Spleen (tissue), 11 donors: Measurements from ENCODE around the gene PTPRCAP. TPM values are rescaled to one million over a fixed set of nuclear protein-coding genes. Genes with fewer than 3 reads are reported as not detected.

Source experiments
- DNase-seq: peaks from one replicate; pipeline ENCODE4 v3.0.0-alpha.2; 2020
- H3K27ac ChIP-seq, 8 donors: fragments of 200-600 bp; sonication (generic) in 7 of 8; 1 replicate in 4 of 8; 2 replicates in 4 of 8; pipeline versions ENCODE4 v1.5.0 to v1.8.0; 2016 to 2021; ENCODE audit warnings: inconsistent platforms in 4 of 8, mild to moderate bottlenecking in 4 of 8, moderate library complexity in 1 of 8
- H3K27me3 ChIP-seq, 7 donors: fragments of 200-600 bp; sonication (generic) in 6 of 7; replicated peaks in 1 of 7; 1 replicate in 4 of 7; 2 replicates in 3 of 7; pipeline versions ENCODE4 v1.5.0 to v1.8.0; 2016 to 2021; ENCODE audit warnings: inconsistent platforms in 3 of 7, mild to moderate bottlenecking in 1 of 7
- H3K36me3 ChIP-seq, 6 donors: fragments of 200-600 bp; sonication (generic) in 5 of 6; 1 replicate in 4 of 6; 2 replicates in 2 of 6; pipeline versions ENCODE4 v1.5.0 to v1.8.0; 2016 to 2021; ENCODE audit warnings: inconsistent platforms in 2 of 6
- H3K4me1 ChIP-seq, 6 donors: fragments of 200-600 bp; sonication (generic) in 5 of 6; 1 replicate in 3 of 6; 2 replicates in 3 of 6; pipeline versions ENCODE4 v1.5.0 to v1.8.0; 2016 to 2021; ENCODE audit warnings: inconsistent platforms in 3 of 6
- H3K4me3 ChIP-seq, 8 donors: fragments of 200-600 bp; sonication (generic) in 7 of 8; 1 replicate in 4 of 8; 2 replicates in 4 of 8; pipeline versions ENCODE4 v1.5.0 to v1.8.0; 2016 to 2021; ENCODE audit warnings: inconsistent platforms in 4 of 8, mild to moderate bottlenecking in 4 of 8, moderate library complexity in 2 of 8
- H3K9me3 ChIP-seq, 8 donors: fragments of 200-600 bp; sonication (generic) in 7 of 8; 1 replicate in 4 of 8; 2 replicates in 4 of 8; pipeline versions ENCODE4 v1.5.0 to v1.8.0; 2016 to 2021; ENCODE audit warnings: inconsistent platforms in 4 of 8
- CTCF ChIP-seq, 11 experiments: fragments of 200-600 bp in 7 of 11; fragments of 450-650 bp in 4 of 11; sonication (generic) in 4 of 11; IDR thresholded peaks in 8 of 11; conservative IDR thresholded peaks in 3 of 11; 1 replicate in 7 of 11; 2 replicates in 4 of 11; pipeline versions ENCODE4 v1.4.0 to v1.8.0; 2016 to 2021; ENCODE audit warnings: antibody characterized with exemption in 11 of 11, inconsistent platforms in 4 of 11, mild to moderate bottlenecking in 1 of 11
- POLR2A ChIP-seq, 3 donors: fragments of 450-650 bp; IDR thresholded peaks; one replicate each; pipeline ENCODE4 v1.5.1; 2017; ENCODE audit warnings: antibody characterized with exemption in 3 of 3, mild to moderate bottlenecking in 1 of 3
- POLR2AphosphoS5 ChIP-seq, 3 donors: sonication (generic); formaldehyde crosslinking; IDR thresholded peaks; one replicate each; pipeline ENCODE4 v1.5.1; 2017; ENCODE audit warnings: antibody characterized with exemption in 3 of 3
- WGBS, 5 donors: extraction: QIAGEN DNeasy Blood & Tissue Kit in 3 of 5; methylation state at CpG; one replicate each; pipeline versions ENCODE4 v1.1.5 to v1.1.7; 2013 to 2018; 5-methylcytosine and 5-hydroxymethylcytosine counted together
- intact Hi-C: fragments of 100-400 bp; cut with DNase I; formaldehyde crosslinking; loops from one replicate; pipeline ENCODE4 v1.15.0; 2023; ENCODE audit warnings: low total_unique reads
- polyA plus RNA-seq, 3 donors: library from polyadenylated mRNA; stranded (reverse); fragments of 200-250 nt; gene quantifications; one replicate each; pipeline ENCODE4 v1.2.1, GENCODE V29; 2013
- small RNA-seq, 4 donors: library from RNA; depleted of rRNA; stranded (forward); fragments of <200 nt; gene quantifications; one replicate each; pipeline ENCODE3, GENCODE V24; 2016
- total RNA-seq, 7 donors: library from RNA; depleted of rRNA in 3 of 7; stranded (reverse); fragments of >200 nt in 3 of 7; fragmentation: NEBNext Ultra II Directional in 4 of 7; extraction: Animal tissue kit (Norgen Biotek cat#: 25700) in 4 of 7; gene quantifications; one replicate each; pipeline versions ENCODE4 v1.1.0 to v1.2.1, GENCODE V29; 2016 to 2021
- donor health status: healthy with polysubstance abuse.
- donor health status: DM: no; HTN: no; CAD: no; lungs with moderate emphysema.
- donor health status: DM: no; HTN: no; CAD: no.
- donor health status: Bipolar disorder and iron deficiency.
- donor health status: healthy.
- donor health status: DM: no; HTN: no; CAD: no.
- donor health status: DM: yes; HTN: yes; CAD: no.

PTPRCAP gene
- total and polyA plus RNA-seq, 10 donors, result 119 to 557 (median 238) TPM

GRCh38 chr11:67387069-67387468 lies 50.4 kb downstream of the PTPRCAP start:
- Histone ChIP-seq H3K27me3 (no peaks in the 10 kb centered on the region), H3K4me3 (no peak overlapping the region), H3K9me3 (no peaks in the 10 kb centered on the region), H3K36me3 (no peaks in the 10 kb centered on the region), H3K4me1 (peaks cover 12 to 45% (median 25%) of the 10 kb centered on the region in 6 donors), H3K27ac (no peak overlapping the region)
- intact Hi-C loops, result loop anchor here (10.0 kb wide), 1 partner anchor 132 kb away; no protein-coding TSS in a partner anchor
- 20 to 46% (median 32%) methylated on average over 9 of the region's 9 CpGs for WGBS, 5 donors
- TF ChIP-seq CTCF (IDR thresholded peaks at IDR 0.05 in 8 of 11, conservative IDR thresholded peaks at IDR 0.05 in 3 of 11) (no peak), POLR2A (IDR thresholded peaks at IDR 0.05) (no peak), POLR2AphosphoS5 (IDR thresholded peaks at IDR 0.05) (no peak)
- no peak for DNase-seq

Small RNAs within 50 kb of the gene (small RNA-seq; reads per million reads assigned to genes)
- gene RNU6-1238P, result 0 to 0.07 (median 0) reads per million in 4 donors

Other genes starting within 250 kb of the PTPRCAP start
- 100 to 1,000 TPM; 168 to 301 (median 263) TPM for gene GRK2, start 171.2 kb downstream of the PTPRCAP start, total RNA-seq
- gene GRK2, start 171.2 kb downstream of the PTPRCAP start, polyA plus RNA-seq, result 100 to 1,000 TPM; 119 to 270 (median 192) TPM
- gene ANKRD13D, start 148.4 kb downstream of the PTPRCAP start, total RNA-seq, result 100 to 1,000 TPM in 5 of 7 donors, 10 to 100 TPM in 2; 67.3 to 151 (median 124) TPM
- 100 to 1,000 TPM in 2 of 3 donors, 10 to 100 TPM in 1; 65.2 to 138 (median 129) TPM for gene ANKRD13D, start 148.4 kb downstream of the PTPRCAP start, polyA plus RNA-seq
- 10 to 100 TPM; 14.6 to 31.8 (median 22.9) TPM for gene SSH3, start 134.2 kb downstream of the PTPRCAP start, total RNA-seq
- gene SSH3, start 134.2 kb downstream of the PTPRCAP start, polyA plus RNA-seq, result 10 to 100 TPM in 1 of 3 donors, 1 to 10 TPM in 2; 4.3 to 11.1 (median 5.9) TPM
- 100 to 1,000 TPM in 4 of 7 donors, 10 to 100 TPM in 3; 81.4 to 159 (median 103) TPM for gene POLD4, start 84.1 kb downstream of the PTPRCAP start, total RNA-seq
- gene POLD4, start 84.1 kb downstream of the PTPRCAP start, polyA plus RNA-seq, result 100 to 1,000 TPM; 267 to 290 (median 279) TPM
- 10 to 100 TPM in 2 of 7 donors, 1 to 10 TPM in 5; 4.3 to 13.7 (median 6.7) TPM for gene CLCF1, start 64.1 kb downstream of the PTPRCAP start, total RNA-seq
- gene CLCF1, start 64.1 kb downstream of the PTPRCAP start, polyA plus RNA-seq, result 1 to 10 TPM; 6.0 to 9.3 (median 9.0) TPM
- 10 to 100 TPM; 21.6 to 37.5 (median 29.7) TPM for gene RAD9A, start 45.7 kb downstream of the PTPRCAP start, total RNA-seq
- gene RAD9A, start 45.7 kb downstream of the PTPRCAP start, polyA plus RNA-seq, result 10 to 100 TPM; 18.2 to 44.8 (median 37.1) TPM
- 100 to 1,000 TPM; 147 to 192 (median 157) TPM for gene PPP1CA, start 35.8 kb downstream of the PTPRCAP start, total RNA-seq
- gene PPP1CA, start 35.8 kb downstream of the PTPRCAP start, polyA plus RNA-seq, result 100 to 1,000 TPM; 152 to 207 (median 170) TPM
- gene TBC1D10C, start 33.6 kb downstream of the PTPRCAP start, total RNA-seq, result 100 to 1,000 TPM in 4 of 7 donors, 10 to 100 TPM in 3; 66.3 to 132 (median 101) TPM
- gene TBC1D10C, start 33.6 kb downstream of the PTPRCAP start, polyA plus RNA-seq, result 100 to 1,000 TPM; 174 to 270 (median 196) TPM
- gene CARNS1, start 22.0 kb downstream of the PTPRCAP start, total RNA-seq, result 1 to 10 TPM; 1.9 to 4.4 (median 2.1) TPM
- 1 to 10 TPM; 1.0 to 2.0 (median 1.8) TPM for gene CARNS1, start 22.0 kb downstream of the PTPRCAP start, polyA plus RNA-seq
- 10 to 100 TPM; 51.5 to 65.4 (median 55.4) TPM for gene RPS6KB2, start 9.2 kb downstream of the PTPRCAP start, total RNA-seq
- 10 to 100 TPM; 39.5 to 95.0 (median 53.8) TPM for gene RPS6KB2, start 9.2 kb downstream of the PTPRCAP start, polyA plus RNA-seq
- gene CORO1B, start 5.8 kb upstream of the PTPRCAP start, total RNA-seq, result 100 to 1,000 TPM in 4 of 7 donors, 10 to 100 TPM in 3; 68.1 to 143 (median 117) TPM
- 10 to 100 TPM; 40.5 to 70.8 (median 53.7) TPM for gene CORO1B, start 5.8 kb upstream of the PTPRCAP start, polyA plus RNA-seq
- not detected for gene GPR152, start 15.0 kb upstream of the PTPRCAP start, total RNA-seq
- under 1 TPM in 1 of 3 donors, not detected in 2; 0.10 TPM for gene GPR152, start 15.0 kb upstream of the PTPRCAP start, polyA plus RNA-seq
- 10 to 100 TPM; 12.7 to 27.3 (median 21.3) TPM for gene CABP4, start 17.7 kb upstream of the PTPRCAP start, total RNA-seq
- 1 to 10 TPM; 2.6 to 6.2 (median 3.0) TPM for gene CABP4, start 17.7 kb upstream of the PTPRCAP start, polyA plus RNA-seq
- gene TMEM134, start 31.6 kb upstream of the PTPRCAP start, total RNA-seq, result 100 to 1,000 TPM in 3 of 7 donors, 10 to 100 TPM in 4; 48.5 to 192 (median 66.6) TPM
- 100 to 1,000 TPM in 1 of 3 donors, 10 to 100 TPM in 2; 94.6 to 123 (median 95.1) TPM for gene TMEM134, start 31.6 kb upstream of the PTPRCAP start, polyA plus RNA-seq
- gene AIP, start 45.3 kb upstream of the PTPRCAP start, total RNA-seq, result 10 to 100 TPM; 72.2 to 95.8 (median 88.1) TPM
- gene AIP, start 45.3 kb upstream of the PTPRCAP start, polyA plus RNA-seq, result 100 to 1,000 TPM; 135 to 146 (median 141) TPM
- 10 to 100 TPM; 42.5 to 86.9 (median 74.9) TPM for gene PITPNM1, start 67.7 kb upstream of the PTPRCAP start, total RNA-seq
- gene PITPNM1, start 67.7 kb upstream of the PTPRCAP start, polyA plus RNA-seq, result 10 to 100 TPM; 17.8 to 67.0 (median 29.2) TPM
- 10 to 100 TPM; 32.9 to 49.9 (median 40.9) TPM for gene CDK2AP2, start 70.5 kb upstream of the PTPRCAP start, total RNA-seq
- gene CDK2AP2, start 70.5 kb upstream of the PTPRCAP start, polyA plus RNA-seq, result 10 to 100 TPM; 35.6 to 57.1 (median 51.0) TPM
- not detected for gene CABP2, start 85.8 kb upstream of the PTPRCAP start, total RNA-seq
- not detected for gene CABP2, start 85.8 kb upstream of the PTPRCAP start, polyA plus RNA-seq
- gene GSTP1, start 146.1 kb upstream of the PTPRCAP start, total RNA-seq, result 100 to 1,000 TPM; 211 to 338 (median 275) TPM
- gene GSTP1, start 146.1 kb upstream of the PTPRCAP start, polyA plus RNA-seq, result 100 to 1,000 TPM; 310 to 399 (median 343) TPM
- 100 to 1,000 TPM; 145 to 258 (median 185) TPM for gene NDUFV1, start 169.3 kb upstream of the PTPRCAP start, total RNA-seq
- gene NDUFV1, start 169.3 kb upstream of the PTPRCAP start, polyA plus RNA-seq, result 100 to 1,000 TPM; 132 to 257 (median 213) TPM
- gene NUDT8, start 192.3 kb upstream of the PTPRCAP start, total RNA-seq, result 1 to 10 TPM; 2.7 to 7.9 (median 5.8) TPM
- 1 to 10 TPM; 5.4 to 9.2 (median 6.5) TPM for gene NUDT8, start 192.3 kb upstream of the PTPRCAP start, polyA plus RNA-seq
- not detected for gene TBX10, start 202.1 kb upstream of the PTPRCAP start, total RNA-seq
- under 1 TPM in 1 of 3 donors, not detected in 2; 0.08 TPM for gene TBX10, start 202.1 kb upstream of the PTPRCAP start, polyA plus RNA-seq
- gene ACY3, start 213.0 kb upstream of the PTPRCAP start, total RNA-seq, result 1 to 10 TPM in 3 of 7 donors, under 1 TPM in 3, not detected in 1; 0.39 to 2.0 (median 0.98) TPM
- 1 to 10 TPM; 1.1 to 5.7 (median 1.2) TPM for gene ACY3, start 213.0 kb upstream of the PTPRCAP start, polyA plus RNA-seq
- not detected for gene ALDH3B2, start 236.9 kb upstream of the PTPRCAP start, total RNA-seq
- under 1 TPM in 1 of 3 donors, not detected in 2; 0.03 TPM for gene ALDH3B2, start 236.9 kb upstream of the PTPRCAP start, polyA plus RNA-seq